CD8-positive, alpha-beta memory T cell (primary cell): ENCODE data around the gene S100A16. TPM values are rescaled to one million over a fixed set of nuclear protein-coding genes. Genes with fewer than 3 reads are reported as not detected.

Source experiments
- CTCF ChIA-PET: fragments of 350-600 bp; sonication (Branson Sonifier 250); formaldehyde crosslinking; loops from one replicate; lab custom pipeline; 2021; ENCODE audit warnings: antibody characterized with exemption; lab: Charles Lee
- POLR2A ChIA-PET: fragments of 350-600 bp; sonication (Branson Sonifier 250); formaldehyde crosslinking; loops from one replicate; lab custom pipeline; 2021; ENCODE audit warnings: antibody characterized with exemption; lab: Charles Lee
- DNase-seq, 5 donors: peaks; one replicate each; pipeline versions ENCODE4 v3.0.0 to v3.0.0-alpha.2; 2020 to 2022; ENCODE audit warnings: mixed read lengths in 1 of 5
- H3K27ac ChIP-seq: one replicate; pipeline ENCODE4 v1.7.0; 2013; ENCODE audit warnings: low read depth, mild to moderate bottlenecking, low read length, moderate library complexity
- H3K27me3 ChIP-seq: 2 replicates; pipeline ENCODE4 v1.7.0; 2013; ENCODE audit warnings: low read length, mild to moderate bottlenecking; ENCODE audit not compliant: insufficient read depth, poor library complexity, severe bottlenecking
- H3K36me3 ChIP-seq: 2 replicates; pipeline ENCODE4 v1.7.0; 2013; ENCODE audit warnings: mild to moderate bottlenecking, low read length, moderate library complexity; ENCODE audit not compliant: insufficient read depth
- H3K4me1 ChIP-seq: 2 replicates; pipeline ENCODE4 v1.7.0; 2013; ENCODE audit warnings: mild to moderate bottlenecking, low read length, moderate library complexity; ENCODE audit not compliant: insufficient read depth
- H3K4me3 ChIP-seq: 2 replicates; pipeline ENCODE4 v1.7.0; 2013; ENCODE audit warnings: mild to moderate bottlenecking, low read length
- H3K9me3 ChIP-seq: 2 replicates; pipeline ENCODE4 v1.7.0; 2013; ENCODE audit warnings: mild to moderate bottlenecking, low read length
- H3K27ac Mint-ChIP-seq, 8 donors: one replicate each; pipeline ENCODE4 v1.8.0; 2020 to 2021; ENCODE audit warnings: mixed read lengths in 8 of 8, mild to moderate bottlenecking in 6 of 8, inconsistent platforms in 3 of 8, moderate library complexity in 3 of 8
- H3K27me3 Mint-ChIP-seq, 2 donors: one replicate each; pipeline ENCODE4 v1.8.0; 2020 to 2021; ENCODE audit warnings: mixed read lengths in 2 of 2, mild to moderate bottlenecking in 1 of 2, moderate library complexity in 1 of 2
- H3K36me3 Mint-ChIP-seq, 3 donors: one replicate each; pipeline ENCODE4 v1.8.0; 2020 to 2021; ENCODE audit warnings: mixed read lengths in 3 of 3, inconsistent platforms in 1 of 3, mild to moderate bottlenecking in 1 of 3
- H3K4me1 Mint-ChIP-seq, 3 donors: one replicate each; pipeline ENCODE4 v1.8.0; 2020 to 2021; ENCODE audit warnings: mixed read lengths in 3 of 3, inconsistent platforms in 1 of 3, mild to moderate bottlenecking in 1 of 3
- H3K4me3 Mint-ChIP-seq, 7 donors: one replicate each; pipeline ENCODE4 v1.8.0; 2020 to 2021; ENCODE audit warnings: mixed read lengths in 7 of 7, mild to moderate bottlenecking in 6 of 7, moderate library complexity in 4 of 7, inconsistent platforms in 2 of 7
- H3K9me3 Mint-ChIP-seq, 5 donors: one replicate each; pipeline ENCODE4 v1.8.0; 2020 to 2022; ENCODE audit warnings: mixed read lengths in 5 of 5, mild to moderate bottlenecking in 3 of 5, moderate library complexity in 2 of 5, inconsistent platforms in 1 of 5
- polyA plus RNA-seq: library from polyadenylated mRNA; unstranded; fragments of 300-500 nt; fragmentation: Illumina TruSeq; gene quantifications from one replicate; pipeline ENCODE4 v1.2.3, GENCODE V29; 2021
- total RNA-seq, 2 experiments: library from RNA; stranded (reverse); gene quantifications; one replicate each; pipeline ENCODE4 v1.2.3, GENCODE V29; 2021

Gene S100A16
- total and polyA plus RNA-seq, 3 experiments from 2014 or later = not detected

DNA sequence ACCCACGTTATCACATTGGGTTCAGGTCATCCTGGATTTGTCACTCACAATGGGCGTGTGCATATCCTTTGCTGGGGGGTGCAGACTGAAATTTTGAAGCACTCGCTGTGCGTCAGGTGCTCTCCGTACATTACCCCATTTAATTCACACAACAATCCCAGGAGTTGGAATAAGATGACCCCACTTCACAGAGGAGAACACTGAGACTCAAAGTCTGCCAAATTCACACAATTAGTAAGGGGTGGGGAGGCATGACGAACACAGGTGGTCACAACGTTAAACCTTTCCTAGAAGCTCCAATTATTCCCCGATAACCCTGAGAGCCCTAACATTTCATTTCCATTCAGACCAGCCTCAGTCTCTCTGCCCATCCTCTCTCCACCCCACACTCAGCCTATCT lies 43.5 kb downstream of the S100A16 start:
- H3K4me1 Mint-ChIP-seq = peaks cover 27 to 37% (median 35%) of the 10 kb centered on the region in 3 donors
- H3K4me1 ChIP-seq = peaks cover 24% of the 10 kb centered on the region
- no peak overlapping the region for H3K27ac Mint-ChIP-seq

DNA sequence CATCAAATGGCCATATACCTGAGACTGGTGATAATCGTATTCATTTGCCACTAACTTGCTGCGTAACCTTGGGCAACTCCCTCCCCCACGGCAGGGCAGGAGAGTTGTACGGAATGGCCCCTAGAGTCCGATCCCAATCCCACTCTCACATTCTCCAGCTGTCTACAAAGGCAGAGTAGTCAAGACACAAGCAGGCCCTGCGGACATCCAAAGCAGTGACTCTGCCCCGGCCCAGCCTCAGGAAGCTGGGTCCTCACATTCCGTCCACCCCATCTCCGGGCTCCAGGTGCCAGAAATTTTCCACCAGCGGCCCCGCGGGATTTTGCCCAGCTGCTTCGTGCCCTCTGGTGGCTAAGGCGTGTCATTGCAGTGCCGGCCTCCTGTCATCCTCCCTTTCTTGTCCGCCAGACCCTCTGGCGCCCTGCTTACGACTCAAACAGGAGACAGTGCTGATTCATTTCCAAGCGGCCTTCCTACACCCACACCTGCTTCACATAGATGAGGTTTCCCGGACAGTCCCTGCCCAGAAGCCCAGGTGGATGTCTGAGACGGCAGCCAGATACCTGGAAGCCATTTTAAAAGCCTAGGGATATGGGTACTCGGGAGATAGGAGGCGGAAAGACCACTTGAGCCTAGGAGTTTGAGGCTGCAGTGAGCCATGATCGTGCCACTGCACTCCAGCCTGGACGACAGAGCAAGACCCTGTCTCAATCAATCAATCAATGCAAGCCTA lies 44.4 kb downstream of the S100A16 start:
- DNase-seq = peak; percentile 71 to 85 (median 73)
- peaks cover 24% of the 10 kb centered on the region for H3K4me1 ChIP-seq
- Mint-ChIP-seq H3K9me3 (no peaks in the 10 kb centered on the region), H3K36me3 (no peaks in the 10 kb centered on the region), H3K27ac (peak overlapping the region in 7 of 8 donors; percentile 6 to 86 (median 47)), H3K27me3 (peaks cover 1 to 19% of the 10 kb centered on the region in 2 donors), H3K4me1 (peaks cover 27 to 37% (median 35%) of the 10 kb centered on the region in 3 donors), H3K4me3 (peak overlapping the region in 6 of 7 donors; percentile 65 to 78 (median 71))
- H3K4me3 ChIP-seq = peak overlapping the region; percentile 33
- CTCF ChIA-PET = interaction anchor here (0.9 to 6.5 kb wide), 16 partner anchors 9 to 72 kb away, joined by 3 to 125 read pairs (median 4); partner anchors contain the start of genes CHTOP, S100A4, S100A5 and S100A6
- no peaks in the 10 kb centered on the region for H3K36me3 ChIP-seq
- POLR2A ChIA-PET = interaction anchor here (0.6 to 1.7 kb wide), 4 partner anchors 33 to 226 kb away, joined by 3 to 7 read pairs (median 6); partner anchors contain the start of gene S100A6
- no peak overlapping the region for H3K27ac ChIP-seq
- H3K9me3 ChIP-seq = no peaks in the 10 kb centered on the region
- no peaks in the 10 kb centered on the region for H3K27me3 ChIP-seq

More for the DNA sequence above, 43.5 kb downstream of the S100A16 start:
- CTCF ChIA-PET = interaction anchor here (1.0 to 6.5 kb wide), 5 partner anchors 10 to 60 kb away, joined by 3 to 125 read pairs (median 4); partner anchors contain the start of gene S100A6
- H3K27me3 Mint-ChIP-seq = peaks cover 1 to 19% of the 10 kb centered on the region in 2 donors
- Histone ChIP-seq H3K27ac (no peak overlapping the region), H3K36me3 (no peaks in the 10 kb centered on the region), H3K27me3 (no peaks in the 10 kb centered on the region), H3K4me3 (no peak overlapping the region), H3K9me3 (no peaks in the 10 kb centered on the region)
- H3K36me3 Mint-ChIP-seq = no peaks in the 10 kb centered on the region
- H3K4me3 Mint-ChIP-seq = no peak overlapping the region
- POLR2A ChIA-PET = interaction anchor here (0.6 kb wide), 1 partner anchor 34 kb away, joined by 3 read pairs; the partner anchor contains the start of gene S100A6
- no peak for DNase-seq
- H3K9me3 Mint-ChIP-seq = no peaks in the 10 kb centered on the region

DNA sequence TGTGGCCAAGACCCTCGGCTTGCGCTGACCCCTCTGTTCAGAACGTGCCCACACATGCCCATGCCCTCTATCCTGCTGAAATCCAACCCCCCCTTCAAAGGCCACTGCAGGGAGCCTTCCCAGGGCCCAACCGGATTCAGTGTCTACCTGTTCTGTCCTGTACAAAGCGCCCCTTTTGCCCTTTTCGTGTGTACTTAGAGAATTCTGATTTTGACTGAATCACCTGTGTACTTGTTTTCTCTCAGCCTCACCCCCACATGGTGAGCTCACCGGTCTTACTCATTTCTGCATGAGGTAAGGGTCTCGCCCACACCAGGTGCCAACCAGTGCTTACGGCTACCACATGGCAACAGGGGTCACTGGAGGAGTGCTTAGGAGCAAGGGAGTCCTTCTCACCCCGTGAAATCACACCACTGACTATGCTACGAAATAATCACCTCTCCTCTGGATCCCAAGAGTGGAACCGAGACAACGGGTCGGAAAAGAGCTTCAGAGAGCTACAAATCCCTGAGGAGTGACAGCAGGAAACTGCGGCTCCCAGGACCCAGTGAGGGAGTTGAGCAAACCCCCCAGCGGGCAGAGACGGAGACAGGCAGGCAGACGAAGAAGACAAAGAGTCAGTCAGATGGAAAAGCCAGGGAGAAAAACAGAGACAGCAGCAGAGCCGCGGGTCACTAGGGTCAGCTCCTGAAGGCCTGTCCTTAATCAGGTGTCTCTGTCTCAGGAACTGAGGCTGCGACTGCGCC lies 45.1 kb downstream of the S100A16 start:
- H3K27ac ChIP-seq = no peak overlapping the region
- no peak overlapping the region for H3K4me3 ChIP-seq
- ChIA-PET POLR2A (interaction anchor here (0.9 to 1.7 kb wide), 3 partner anchors 32 to 58 kb away, joined by 3 to 6 read pairs (median 5); partner anchors contain the start of gene S100A6), CTCF (interaction anchor here (0.9 to 6.5 kb wide), 16 partner anchors 8 to 72 kb away, joined by 3 to 125 read pairs (median 4); partner anchors contain the start of genes CHTOP, S100A4, S100A5 and S100A6)
- no peaks in the 10 kb centered on the region for H3K36me3 ChIP-seq
- H3K27ac Mint-ChIP-seq = peak overlapping the region in 5 of 8 donors; percentile 17 to 86 (median 78)
- no peaks in the 10 kb centered on the region for H3K9me3 Mint-ChIP-seq
- DNase-seq = no peak
- no peaks in the 10 kb centered on the region for H3K9me3 ChIP-seq
- peaks cover 24% of the 10 kb centered on the region for H3K4me1 ChIP-seq
- peaks cover 27 to 37% (median 35%) of the 10 kb centered on the region in 3 donors for H3K4me1 Mint-ChIP-seq
- H3K27me3 Mint-ChIP-seq = peaks cover 1 to 19% of the 10 kb centered on the region in 2 donors
- no peaks in the 10 kb centered on the region for H3K36me3 Mint-ChIP-seq
- no peaks in the 10 kb centered on the region for H3K27me3 ChIP-seq
- H3K4me3 Mint-ChIP-seq = peak overlapping the region in 4 of 7 donors; percentile 15 to 69 (median 58)

DNA sequence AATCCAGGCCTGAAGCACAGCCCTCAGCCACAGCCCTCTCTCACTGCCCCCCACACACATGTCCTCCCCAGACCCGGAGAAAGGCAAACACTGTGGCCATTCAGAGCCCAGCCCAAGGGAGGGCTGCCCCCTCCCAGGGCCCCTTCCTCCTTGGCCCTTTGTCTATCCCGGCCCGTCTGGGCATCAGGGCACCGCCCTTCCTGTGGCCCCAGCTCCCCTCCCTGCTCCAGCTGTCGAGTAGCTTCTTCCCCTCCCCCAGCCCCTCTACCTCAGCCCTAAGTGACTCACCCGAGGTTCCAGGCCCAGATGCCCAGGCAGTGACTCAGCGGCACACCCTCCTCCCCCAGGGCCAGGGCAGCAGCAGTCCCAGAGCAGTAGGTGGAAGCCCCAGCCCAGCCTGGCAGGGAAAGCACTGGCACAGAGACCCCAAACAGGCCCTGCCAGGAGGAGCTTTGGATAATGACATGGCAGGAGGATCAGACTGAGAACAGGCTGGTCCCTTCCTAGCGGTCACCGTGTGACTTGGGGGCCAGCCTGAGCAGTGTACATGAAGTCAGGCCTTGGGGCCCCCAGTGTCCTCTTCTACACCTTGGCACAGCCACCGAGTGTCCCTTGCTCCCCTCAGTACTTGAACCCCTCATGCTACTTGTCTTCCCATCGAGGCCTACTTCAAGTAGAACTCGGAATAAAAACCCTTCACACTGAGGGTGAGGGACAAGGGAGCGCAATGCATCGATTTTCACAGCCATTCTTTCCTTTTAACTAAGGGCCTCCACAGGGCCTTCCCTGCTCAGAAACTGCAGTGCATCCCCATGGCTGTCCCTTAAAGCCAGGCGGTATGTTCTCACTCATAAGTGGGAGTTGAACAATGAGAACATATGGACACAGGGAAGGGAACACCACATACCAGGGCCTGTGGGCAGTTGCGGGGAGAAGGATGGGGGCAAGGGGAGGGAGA lies 46.2 kb downstream of the S100A16 start:
- no peaks in the 10 kb centered on the region for H3K36me3 Mint-ChIP-seq
- H3K4me1 Mint-ChIP-seq = peaks cover 27 to 35% (median 34%) of the 10 kb centered on the region in 3 donors
- H3K4me1 ChIP-seq = peaks cover 24% of the 10 kb centered on the region

DNA sequence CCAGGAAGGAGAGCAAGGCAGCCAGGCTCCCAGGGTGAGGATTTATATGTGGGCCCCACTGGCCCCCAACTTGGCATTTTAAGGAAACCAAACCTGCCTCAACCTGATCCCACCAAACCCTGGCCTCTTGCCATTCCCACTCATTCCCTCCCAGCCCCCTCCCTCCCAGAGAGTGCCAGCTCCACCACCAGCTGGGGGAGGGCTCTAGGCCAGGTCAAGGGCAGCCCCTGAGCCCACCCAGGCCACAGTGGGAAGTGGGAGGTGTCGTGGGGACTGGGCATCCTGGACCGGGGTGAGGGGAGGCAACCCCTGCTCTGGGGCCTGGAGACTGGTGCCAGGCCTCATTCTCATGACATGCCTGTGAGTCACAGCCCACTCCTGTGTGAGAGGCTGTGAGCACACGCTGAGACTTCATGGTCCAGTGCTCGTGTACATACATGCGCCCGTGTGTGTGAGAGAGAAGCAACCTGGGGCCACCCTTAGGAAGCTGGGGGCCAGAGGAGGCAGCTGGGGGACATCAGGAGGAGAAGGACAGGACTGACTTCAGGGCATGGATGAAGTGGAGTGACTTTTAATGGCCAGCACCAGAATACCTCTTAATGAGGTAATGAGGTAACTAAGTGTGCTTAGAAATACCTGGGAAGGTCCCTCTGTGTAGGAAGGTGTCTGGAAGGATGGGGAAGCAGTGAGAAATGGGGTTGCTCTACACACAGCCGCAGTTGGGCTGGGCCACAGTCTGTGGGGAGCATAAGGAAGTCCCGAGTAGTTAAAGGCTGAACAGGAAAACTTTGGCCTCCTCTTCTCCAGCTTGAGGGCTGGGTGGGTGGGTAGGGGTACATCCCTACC lies 47.2 kb downstream of the S100A16 start, which contains the start of gene S100A2:
S100A2 (minus strand) TSS at position 316 of the 846 bp plus-strand sequence. CDS start 1,967 bp downstream, outside the sequence.
- no peak within 1 kb of the TSS for H3K4me3 ChIP-seq
- H3K9me3 ChIP-seq = no peaks in the 10 kb centered on the region
- no peaks in the 10 kb centered on the region for H3K36me3 ChIP-seq
- H3K9me3 Mint-ChIP-seq = no peaks in the 10 kb centered on the region
- no peaks in the 10 kb centered on the region for H3K27me3 ChIP-seq
- H3K4me3 Mint-ChIP-seq = peak within 1 kb of the TSS in 6 of 7 donors; percentile 30 to 63 (median 57)
- peaks cover 27 to 35% (median 34%) of the 10 kb centered on the region in 3 donors for H3K4me1 Mint-ChIP-seq
- peaks cover 24% of the 10 kb centered on the region for H3K4me1 ChIP-seq
- H3K27ac ChIP-seq = peak within 1 kb of the TSS; percentile 43
- no peaks in the 10 kb centered on the region for H3K36me3 Mint-ChIP-seq
- H3K27ac Mint-ChIP-seq = peak within 1 kb of the TSS; percentile 83 to 98 (median 91)
- CTCF ChIA-PET = interaction anchor here (1.1 to 6.6 kb wide), 6 partner anchors 15 to 56 kb away, joined by 4 to 35 read pairs (median 12); partner anchors contain the start of genes S100A4 and S100A6
- peak in 1 of 5 donors; percentile 54 for DNase-seq
- POLR2A ChIA-PET = interaction anchor here (0.7 to 1.5 kb wide), 4 partner anchors 21 to 34 kb away, joined by 3 to 5 read pairs (median 4); partner anchors contain the start of gene S100A6
- peaks cover 0 to 10% of the 10 kb centered on the region in 2 donors for H3K27me3 Mint-ChIP-seq

More for the DNA sequence above, 46.2 kb downstream of the S100A16 start:
- POLR2A ChIA-PET = interaction anchor here (0.5 to 1.5 kb wide), 5 partner anchors 22 to 770 kb away, joined by 3 to 5 read pairs (median 4); partner anchors contain the start of gene S100A6
- Mint-ChIP-seq H3K27ac (peak overlapping the region; percentile 76 to 91 (median 85)), H3K9me3 (no peaks in the 10 kb centered on the region), H3K4me3 (peak overlapping the region in 6 of 7 donors; percentile 30 to 63 (median 46)), H3K27me3 (peaks cover 1 to 16% of the 10 kb centered on the region in 2 donors)
- CTCF ChIA-PET = interaction anchor here (1.1 to 2.6 kb wide), 5 partner anchors 16 to 57 kb away, joined by 4 to 23 read pairs (median 10); partner anchors contain the start of genes S100A4 and S100A6
- DNase-seq = peak in 4 of 5 donors; percentile 54 to 89 (median 66)
- no peaks in the 10 kb centered on the region for H3K9me3 ChIP-seq
- no peak overlapping the region for H3K4me3 ChIP-seq
- no peaks in the 10 kb centered on the region for H3K36me3 ChIP-seq
- H3K27me3 ChIP-seq = no peaks in the 10 kb centered on the region
- peak overlapping the region; percentile 43 for H3K27ac ChIP-seq

DNA sequence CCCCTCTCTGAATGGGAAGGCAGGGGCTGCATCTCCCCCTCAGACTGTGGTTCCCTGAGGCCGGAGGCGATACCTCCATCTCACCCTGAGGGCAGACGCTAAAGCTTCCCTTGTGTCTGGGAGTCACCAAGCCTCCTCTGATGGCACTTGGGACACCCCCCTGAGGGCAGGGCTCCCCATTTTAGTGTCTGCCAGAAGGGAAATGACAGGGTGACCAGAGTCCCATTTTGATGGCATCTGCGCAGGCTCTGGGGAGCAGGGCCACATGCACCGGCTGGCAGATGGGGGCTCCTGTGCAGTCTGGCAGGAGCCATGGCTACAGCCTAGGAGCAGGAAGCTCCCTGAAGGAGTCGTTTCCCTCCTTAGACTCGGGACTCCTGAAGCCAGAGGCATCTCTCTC lies 48.9 kb downstream of the S100A16 start:
- Mint-ChIP-seq H3K9me3 (no peaks in the 10 kb centered on the region), H3K36me3 (no peaks in the 10 kb centered on the region), H3K4me3 (no peak overlapping the region), H3K27me3 (no peaks in the 10 kb centered on the region), H3K27ac (no peak overlapping the region), H3K4me1 (peaks cover 27 to 34% (median 30%) of the 10 kb centered on the region in 3 donors)
- H3K27me3 ChIP-seq = no peaks in the 10 kb centered on the region
- no peak overlapping the region for H3K4me3 ChIP-seq
- no peak for DNase-seq
- H3K27ac ChIP-seq = no peak overlapping the region
- H3K9me3 ChIP-seq = no peaks in the 10 kb centered on the region
- peaks cover 24% of the 10 kb centered on the region for H3K4me1 ChIP-seq
- ChIA-PET CTCF (interaction anchor here (1.0 to 6.6 kb wide), 3 partner anchors 19 to 31 kb away, joined by 3 to 35 read pairs (median 5); partner anchors contain the start of gene S100A4), POLR2A (interaction anchor here (1.4 kb wide), 1 partner anchor 50 kb away, joined by 3 read pairs; no protein-coding TSS in a partner anchor)
- H3K36me3 ChIP-seq = no peaks in the 10 kb centered on the region
